Body of pancreas (tissue), 4 donors: ENCODE results near the gene DPT.

Source experiments
- POLR2A ChIP-seq, 3 donors: fragments of 450-650 bp; IDR thresholded peaks; one replicate each; pipeline ENCODE4 v1.6.1; 2016; ENCODE audit warnings: antibody characterized with exemption in 3 of 3, mild to moderate bottlenecking in 2 of 3
- TF ChIP-seq, protein P1 (sequence below), 7 experiments: fragments of 450-650 bp in 4 of 7; fragments of 200-600 bp in 3 of 7; sonication (generic) in 3 of 7; IDR thresholded peaks; one replicate each; pipeline ENCODE4 v1.5.1; 2016 to 2019; ENCODE audit warnings: antibody characterized with exemption in 7 of 7

DNA sequence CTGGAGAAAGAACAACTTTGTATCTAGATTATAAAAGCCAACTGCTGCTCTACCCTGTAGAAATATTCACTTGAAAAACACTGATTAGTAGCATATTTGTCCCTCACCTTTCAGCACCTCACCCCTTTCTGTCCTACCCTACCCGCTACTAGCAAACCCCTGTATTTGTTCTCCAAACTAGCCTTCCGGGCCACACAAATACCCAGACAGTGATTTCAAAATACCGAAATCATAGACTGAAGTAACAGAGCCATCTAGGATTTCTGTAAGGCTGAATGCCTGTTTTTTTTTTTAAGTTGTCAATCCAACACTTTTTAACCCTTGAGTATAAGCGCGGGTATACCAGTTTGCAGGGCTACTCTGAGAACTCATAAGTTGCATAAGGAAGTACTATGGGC, 398 bp upstream of the DPT start:
- TF ChIP-seq, protein P1, sequence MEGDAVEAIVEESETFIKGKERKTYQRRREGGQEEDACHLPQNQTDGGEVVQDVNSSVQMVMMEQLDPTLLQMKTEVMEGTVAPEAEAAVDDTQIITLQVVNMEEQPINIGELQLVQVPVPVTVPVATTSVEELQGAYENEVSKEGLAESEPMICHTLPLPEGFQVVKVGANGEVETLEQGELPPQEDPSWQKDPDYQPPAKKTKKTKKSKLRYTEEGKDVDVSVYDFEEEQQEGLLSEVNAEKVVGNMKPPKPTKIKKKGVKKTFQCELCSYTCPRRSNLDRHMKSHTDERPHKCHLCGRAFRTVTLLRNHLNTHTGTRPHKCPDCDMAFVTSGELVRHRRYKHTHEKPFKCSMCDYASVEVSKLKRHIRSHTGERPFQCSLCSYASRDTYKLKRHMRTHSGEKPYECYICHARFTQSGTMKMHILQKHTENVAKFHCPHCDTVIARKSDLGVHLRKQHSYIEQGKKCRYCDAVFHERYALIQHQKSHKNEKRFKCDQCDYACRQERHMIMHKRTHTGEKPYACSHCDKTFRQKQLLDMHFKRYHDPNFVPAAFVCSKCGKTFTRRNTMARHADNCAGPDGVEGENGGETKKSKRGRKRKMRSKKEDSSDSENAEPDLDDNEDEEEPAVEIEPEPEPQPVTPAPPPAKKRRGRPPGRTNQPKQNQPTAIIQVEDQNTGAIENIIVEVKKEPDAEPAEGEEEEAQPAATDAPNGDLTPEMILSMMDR (IDR thresholded peaks at IDR 0.05): no peak
- TF ChIP-seq POLR2A (IDR thresholded peaks at IDR 0.05): no peak
